HUES64 (cell line): ENCODE data around the gene CCND2.

Source experiments
- H3K27ac ChIP-seq: 2 replicates; pipeline ENCODE4 v1.7.0; 2013; ENCODE audit warnings: low read depth, low read length, inconsistent platforms
- H3K27me3 ChIP-seq: 2 replicates; pipeline ENCODE4 v1.6.1; 2013; ENCODE audit warnings: mild to moderate bottlenecking, low read length; ENCODE audit not compliant: insufficient read depth
- H3K36me3 ChIP-seq: 2 replicates; pipeline ENCODE4 v1.6.1; 2013; ENCODE audit warnings: mild to moderate bottlenecking, low read length; ENCODE audit not compliant: insufficient read depth
- H3K4me1 ChIP-seq: 2 replicates; pipeline ENCODE4 v1.6.1; 2013; ENCODE audit warnings: mild to moderate bottlenecking, low read length, moderate library complexity; ENCODE audit not compliant: insufficient read depth
- H3K4me3 ChIP-seq: 2 replicates; pipeline ENCODE4 v1.5.1; 2013; ENCODE audit warnings: mild to moderate bottlenecking, low read length, moderate library complexity
- H3K9ac ChIP-seq: 2 replicates; pipeline ENCODE4 v1.6.1; 2013; ENCODE audit warnings: mild to moderate bottlenecking, low read depth, low read length
- H3K9me3 ChIP-seq: 2 replicates; pipeline ENCODE4 v1.6.1; 2013; ENCODE audit warnings: low read depth, low read length; ENCODE audit not compliant: insufficient read depth
- WGBS: fragments of 150-250, 120-280 bp; methylation state at CpG from one replicate; pipeline ENCODE4 v1.1.7; 2013; ENCODE audit warnings: missing lambda C conversion rate; 5-methylcytosine and 5-hydroxymethylcytosine counted together

Gene CCND2

GRCh38 chr12:4257442-4257841 lies 16.1 kb upstream of the CCND2 start:
- Histone ChIP-seq H3K4me3 (no peak overlapping the region), H3K27me3 (no peaks in the 10 kb centered on the region), H3K9me3 (no peaks in the 10 kb centered on the region), H3K36me3 (no peaks in the 10 kb centered on the region), H3K27ac (no peak overlapping the region), H3K4me1 (0 out of 2 replicates have a peak, but pooled peaks cover 4% of the 10 kb centered on the region), H3K9ac (no peak overlapping the region)

- WGBS: no CpG with 5 or more reads among the region's 1 CpG
- Histone ChIP-seq H3K27ac (no peak overlapping the region), H3K9ac (no peak overlapping the region), H3K27me3 (0 out of 2 replicates have a peak, but pooled peaks cover 2% of the 10 kb centered on the region), H3K4me3 (no peak overlapping the region), H3K9me3 (no peaks in the 10 kb centered on the region), H3K4me1 (no peaks in the 10 kb centered on the region), H3K36me3 (no peaks in the 10 kb centered on the region)
These were observed 14.5 kb upstream of the CCND2 start for GRCh38 chr12:4259099-4259498.

- H3K4me3 ChIP-seq: no peak overlapping the region
- no peaks in the 10 kb centered on the region for H3K36me3 ChIP-seq
- no peaks in the 10 kb centered on the region for H3K4me1 ChIP-seq
- peaks cover 24% of the 10 kb centered on the region for H3K27me3 ChIP-seq
- H3K9me3 ChIP-seq: no peaks in the 10 kb centered on the region
- H3K9ac ChIP-seq: no peak overlapping the region
- no peak overlapping the region for H3K27ac ChIP-seq
These were observed 11.9 kb upstream of the CCND2 start for GRCh38 chr12:4261655-4262054.

- no peak overlapping the region for H3K9ac ChIP-seq
- WGBS: 94% methylated on average over 4 of the region's 4 CpGs
These were observed 8.3 kb upstream of the CCND2 start for GRCh38 chr12:4265280-4265679.

GRCh38 chr12:4266990-4267389 lies 6.6 kb upstream of the CCND2 start:
- H3K9me3 ChIP-seq: no peaks in the 10 kb centered on the region
- H3K27ac ChIP-seq: no peak overlapping the region
- WGBS: 86% methylated on average over 1 of the region's 2 CpGs
- H3K4me3 ChIP-seq: no peak overlapping the region
- H3K27me3 ChIP-seq: peaks cover 72% of the 10 kb centered on the region
- no peaks in the 10 kb centered on the region for H3K36me3 ChIP-seq
- no peak overlapping the region for H3K9ac ChIP-seq
- peaks cover 12% of the 10 kb centered on the region for H3K4me1 ChIP-seq

More at GRCh38 chr12:4265280-4265679, 8.3 kb upstream of the CCND2 start:
- Histone ChIP-seq H3K4me1 (peaks cover 12% of the 10 kb centered on the region), H3K27me3 (peaks cover 57% of the 10 kb centered on the region), H3K4me3 (no peak overlapping the region), H3K9me3 (no peaks in the 10 kb centered on the region), H3K27ac (no peak overlapping the region), H3K36me3 (no peaks in the 10 kb centered on the region)

- no peaks in the 10 kb centered on the region for H3K9me3 ChIP-seq
These were observed 5.7 kb upstream of the CCND2 start for GRCh38 chr12:4267704-4268328.

GRCh38 chr12:4268329-4269181 lies 5.0 kb upstream of the CCND2 start:
- no peaks in the 10 kb centered on the region for H3K36me3 ChIP-seq
- WGBS: 2% methylated on average over 22 of the region's 26 CpGs
- peak overlapping the region; percentile 96 for H3K4me3 ChIP-seq

More at GRCh38 chr12:4267704-4268328, 5.7 kb upstream of the CCND2 start:
- peaks cover 13% of the 10 kb centered on the region for H3K4me1 ChIP-seq
- WGBS: 100% methylated on average over 1 of the region's 2 CpGs
- H3K27ac ChIP-seq: no peak overlapping the region
- no peak overlapping the region; the same call in 1 of the 2 replicates for H3K4me3 ChIP-seq
- H3K27me3 ChIP-seq: peaks cover 79% of the 10 kb centered on the region
- no peak overlapping the region for H3K9ac ChIP-seq
- H3K36me3 ChIP-seq: no peaks in the 10 kb centered on the region

GRCh38 chr12:4269279-4269991 lies 4.1 kb upstream of the CCND2 start:
- Histone ChIP-seq H3K27me3 (peaks cover 82% of the 10 kb centered on the region), H3K27ac (peak overlapping the region; percentile 33; the same call in 1 of the 2 replicates), H3K4me3 (peak overlapping the region; percentile 96), H3K4me1 (peaks cover 17% of the 10 kb centered on the region), H3K9me3 (no peaks in the 10 kb centered on the region), H3K9ac (0 out of 2 replicates have a peak overlapping the region, but pooled peaks have one; percentile 25), H3K36me3 (no peaks in the 10 kb centered on the region)
- WGBS: under 1% methylated on average over 73 of the region's 73 CpGs

More at GRCh38 chr12:4268329-4269181, 5.0 kb upstream of the CCND2 start:
- Histone ChIP-seq H3K9me3 (no peaks in the 10 kb centered on the region), H3K9ac (no peak overlapping the region), H3K4me1 (peaks cover 17% of the 10 kb centered on the region), H3K27ac (no peak overlapping the region), H3K27me3 (peaks cover 84% of the 10 kb centered on the region)

DNA sequence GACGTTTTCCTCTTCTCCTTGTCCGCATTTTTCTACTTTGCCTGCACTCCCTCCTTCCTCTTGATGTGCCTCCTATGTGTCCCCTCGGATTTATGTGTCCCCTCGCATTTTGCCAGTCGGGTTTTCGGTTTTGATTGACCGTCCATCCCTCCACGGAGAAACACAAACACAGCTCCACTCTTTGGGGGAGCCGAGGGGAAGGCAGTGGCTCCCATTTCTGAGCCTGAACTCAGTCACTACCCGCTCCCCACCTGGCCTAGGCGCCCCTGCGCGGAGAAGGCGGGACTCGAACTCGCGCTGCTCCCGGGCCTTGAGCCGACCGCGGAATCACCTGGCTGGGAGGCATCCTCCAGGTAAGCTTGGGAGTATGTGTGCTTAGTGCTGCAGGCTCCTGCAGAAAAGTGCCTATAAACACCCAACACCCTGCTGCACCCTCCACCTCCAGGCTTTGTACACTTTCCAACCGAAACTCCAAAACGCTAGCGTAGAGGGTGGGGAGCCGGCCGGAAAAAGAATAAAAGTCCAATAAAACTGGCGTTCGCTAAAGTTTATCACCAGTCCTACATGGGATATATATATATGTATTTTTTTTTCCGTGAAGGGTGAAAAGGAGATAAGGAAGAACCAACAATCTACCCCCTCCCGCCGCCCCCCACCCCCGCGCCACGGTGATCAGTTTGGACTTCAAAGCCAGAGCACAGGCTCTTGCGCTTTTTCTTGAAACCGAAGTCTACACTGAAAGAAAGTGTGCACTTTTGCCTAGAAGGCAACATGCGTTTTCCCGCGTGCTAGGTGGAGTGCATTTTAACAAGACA lies 3.3 kb upstream of the CCND2 start:
- H3K9me3 ChIP-seq: no peaks in the 10 kb centered on the region
- peaks cover 17% of the 10 kb centered on the region for H3K4me1 ChIP-seq
- no peaks in the 10 kb centered on the region for H3K36me3 ChIP-seq
- no peak overlapping the region for H3K27ac ChIP-seq
- H3K9ac ChIP-seq: peak overlapping the region; percentile 54; the same call in 1 of the 2 replicates
- H3K27me3 ChIP-seq: peaks cover 74% of the 10 kb centered on the region
- WGBS: 1% methylated on average over 31 of the region's 39 CpGs
- peak overlapping the region; percentile 96 for H3K4me3 ChIP-seq

DNA sequence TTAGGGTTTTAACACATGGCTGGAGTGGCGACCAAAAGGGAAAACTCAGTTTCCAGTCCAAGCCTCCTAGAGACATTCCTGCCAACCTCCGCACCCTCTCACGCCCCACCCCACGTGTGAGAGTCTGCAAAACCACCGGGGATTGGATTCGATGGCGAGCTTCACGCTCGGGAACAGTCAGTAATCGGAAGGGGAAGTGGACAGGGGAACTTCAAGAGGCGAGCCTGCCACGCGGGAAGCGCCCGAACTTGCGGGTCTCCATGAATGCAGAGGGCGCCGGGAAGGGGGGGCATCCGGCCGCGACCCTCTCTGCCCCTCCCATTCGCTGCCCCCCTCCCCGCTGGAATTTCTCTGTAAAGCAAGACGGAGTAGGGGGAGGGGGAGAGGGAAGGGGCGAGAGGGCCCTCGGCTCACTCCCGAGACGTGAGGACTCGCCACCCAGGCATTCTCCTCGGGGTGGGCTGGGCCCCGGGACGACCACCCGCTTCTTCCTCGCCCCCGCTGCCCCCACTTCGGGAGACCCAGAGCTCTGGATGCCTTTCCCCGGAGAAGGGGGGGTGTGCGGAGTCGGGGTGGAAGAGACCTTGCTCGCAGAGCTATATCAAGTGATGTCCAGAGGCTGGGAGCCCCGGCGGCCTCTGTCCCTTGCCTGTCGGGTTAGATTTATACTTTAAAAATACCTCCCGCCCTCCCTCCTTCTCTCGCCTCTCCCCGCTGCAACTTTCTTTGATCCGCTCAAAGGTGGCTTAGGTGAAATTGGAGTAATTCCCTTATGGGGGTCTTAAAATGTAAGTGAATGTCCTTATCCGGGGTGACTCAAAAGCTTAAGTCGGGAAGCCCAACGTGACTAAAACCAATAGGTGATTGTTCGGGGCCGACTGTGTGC lies 2.5 kb upstream of the CCND2 start:
- Histone ChIP-seq H3K36me3 (peaks cover 2% of the 10 kb centered on the region), H3K27me3 (peaks cover 71% of the 10 kb centered on the region), H3K4me3 (peak overlapping the region; percentile 96), H3K27ac (no peak overlapping the region), H3K4me1 (peaks cover 18% of the 10 kb centered on the region), H3K9ac (peak overlapping the region; percentile 54; the same call in 1 of the 2 replicates), H3K9me3 (no peaks in the 10 kb centered on the region)
- under 1% methylated on average over 47 of the region's 52 CpGs for WGBS
